Liver (tissue), 3 donors: ENCODE results near the gene PARVB.

ENCODE experiments used
- EGR1 ChIP-seq, 2 donors: IDR thresholded peaks; 2 replicates each; pipeline ENCODE4 v1.6.1; 2016 to 2018; ENCODE audit warnings: antibody characterized with exemption in 2 of 2, low read depth in 2 of 2
- GABPA ChIP-seq, 2 donors: IDR thresholded peaks in 1 of 2; conservative IDR thresholded peaks in 1 of 2; 2 replicates each; pipeline ENCODE4 v1.6.1; 2016; ENCODE audit warnings: antibody characterized with exemption in 2 of 2, mild to moderate bottlenecking in 1 of 2, moderate library complexity in 1 of 2
- JUND ChIP-seq, 2 donors: IDR thresholded peaks; 2 replicates each; pipeline ENCODE4 v1.6.1; 2016; ENCODE audit warnings: antibody characterized with exemption in 2 of 2
- RAD21 ChIP-seq, 2 donors: IDR thresholded peaks; 2 replicates each; pipeline ENCODE4 v1.6.1; 2016; ENCODE audit warnings: antibody characterized with exemption in 2 of 2, mild to moderate bottlenecking in 2 of 2
- SP1 ChIP-seq: IDR thresholded peaks from 2 replicates; pipeline ENCODE4 v1.6.1; 2018; ENCODE audit warnings: antibody characterized with exemption, mild to moderate bottlenecking
- TAF1 ChIP-seq: conservative IDR thresholded peaks from 2 replicates; pipeline ENCODE4 v1.6.1; 2016; ENCODE audit warnings: antibody characterized with exemption, mild to moderate bottlenecking
- YY1 ChIP-seq: IDR thresholded peaks from 2 replicates; pipeline ENCODE4 v1.6.1; 2016; ENCODE audit warnings: antibody characterized with exemption, mild to moderate bottlenecking
- TF ChIP-seq, protein P1 (sequence below): fragments of 150-350 bp; IDR thresholded peaks from 2 replicates; pipeline ENCODE4 v1.5.1; 2017; ENCODE audit warnings: improper control_type of control experiment, low read depth, low read length; ENCODE audit not compliant: missing input control
- TF ChIP-seq, protein P2 (sequence below): IDR thresholded peaks from 2 replicates; pipeline ENCODE4 v1.6.1; 2016; ENCODE audit warnings: antibody characterized with exemption
- TF ChIP-seq, protein P3 (sequence below): IDR thresholded peaks from 2 replicates; pipeline ENCODE4 v1.6.1; 2016; ENCODE audit warnings: antibody characterized with exemption
- TF ChIP-seq, protein P4 (sequence below): IDR thresholded peaks from 2 replicates; pipeline ENCODE4 v1.6.1; 2016; ENCODE audit warnings: antibody characterized with exemption, mild to moderate bottlenecking
- TF ChIP-seq, protein P5 (sequence below): IDR thresholded peaks from 2 replicates; pipeline ENCODE4 v1.6.1; 2016; ENCODE audit warnings: antibody characterized with exemption
- donor health status: healthy.
- donor health status: healthy.

DNA sequence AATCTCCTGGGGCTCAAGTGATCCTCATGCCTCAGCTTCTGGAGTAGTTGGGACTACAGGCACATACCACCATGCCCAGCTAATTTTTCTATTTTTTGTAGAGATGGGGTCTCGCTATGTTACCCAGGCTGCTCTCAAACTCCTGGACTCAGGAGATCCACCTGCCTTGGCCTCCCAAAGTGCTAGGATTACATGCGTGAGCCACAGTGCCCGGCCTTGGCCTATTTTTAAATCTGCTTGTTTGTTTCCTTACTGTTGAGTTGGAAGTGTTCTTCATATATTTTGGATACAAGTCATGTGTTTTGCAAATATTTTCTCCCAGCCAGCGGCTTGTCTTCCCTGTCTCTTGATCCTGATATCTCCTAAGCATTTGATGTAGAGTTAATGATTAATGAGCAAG lies 5.0 kb downstream of the PARVB start:
- TF ChIP-seq, protein P1, sequence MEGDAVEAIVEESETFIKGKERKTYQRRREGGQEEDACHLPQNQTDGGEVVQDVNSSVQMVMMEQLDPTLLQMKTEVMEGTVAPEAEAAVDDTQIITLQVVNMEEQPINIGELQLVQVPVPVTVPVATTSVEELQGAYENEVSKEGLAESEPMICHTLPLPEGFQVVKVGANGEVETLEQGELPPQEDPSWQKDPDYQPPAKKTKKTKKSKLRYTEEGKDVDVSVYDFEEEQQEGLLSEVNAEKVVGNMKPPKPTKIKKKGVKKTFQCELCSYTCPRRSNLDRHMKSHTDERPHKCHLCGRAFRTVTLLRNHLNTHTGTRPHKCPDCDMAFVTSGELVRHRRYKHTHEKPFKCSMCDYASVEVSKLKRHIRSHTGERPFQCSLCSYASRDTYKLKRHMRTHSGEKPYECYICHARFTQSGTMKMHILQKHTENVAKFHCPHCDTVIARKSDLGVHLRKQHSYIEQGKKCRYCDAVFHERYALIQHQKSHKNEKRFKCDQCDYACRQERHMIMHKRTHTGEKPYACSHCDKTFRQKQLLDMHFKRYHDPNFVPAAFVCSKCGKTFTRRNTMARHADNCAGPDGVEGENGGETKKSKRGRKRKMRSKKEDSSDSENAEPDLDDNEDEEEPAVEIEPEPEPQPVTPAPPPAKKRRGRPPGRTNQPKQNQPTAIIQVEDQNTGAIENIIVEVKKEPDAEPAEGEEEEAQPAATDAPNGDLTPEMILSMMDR = no peak
- TF ChIP-seq, protein P2, sequence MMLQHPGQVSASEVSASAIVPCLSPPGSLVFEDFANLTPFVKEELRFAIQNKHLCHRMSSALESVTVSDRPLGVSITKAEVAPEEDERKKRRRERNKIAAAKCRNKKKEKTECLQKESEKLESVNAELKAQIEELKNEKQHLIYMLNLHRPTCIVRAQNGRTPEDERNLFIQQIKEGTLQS = no peak
- TF ChIP-seq, protein P3, sequence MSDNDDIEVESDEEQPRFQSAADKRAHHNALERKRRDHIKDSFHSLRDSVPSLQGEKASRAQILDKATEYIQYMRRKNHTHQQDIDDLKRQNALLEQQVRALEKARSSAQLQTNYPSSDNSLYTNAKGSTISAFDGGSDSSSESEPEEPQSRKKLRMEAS = no peak
- TF ChIP-seq SP1 (no peak), GABPA (IDR thresholded peaks at IDR 0.05 in 1 of 2, conservative IDR thresholded peaks at IDR 0.05 in 1 of 2) (no peak), EGR1 (IDR thresholded peaks at IDR 0.05; ENCODE audit: low read depth in 2 of 2) (no peak), TAF1 (no peak), RAD21 (IDR thresholded peaks at IDR 0.05) (no peak), JUND (IDR thresholded peaks at IDR 0.05) (no peak), YY1 (no peak)
- TF ChIP-seq, protein P4, sequence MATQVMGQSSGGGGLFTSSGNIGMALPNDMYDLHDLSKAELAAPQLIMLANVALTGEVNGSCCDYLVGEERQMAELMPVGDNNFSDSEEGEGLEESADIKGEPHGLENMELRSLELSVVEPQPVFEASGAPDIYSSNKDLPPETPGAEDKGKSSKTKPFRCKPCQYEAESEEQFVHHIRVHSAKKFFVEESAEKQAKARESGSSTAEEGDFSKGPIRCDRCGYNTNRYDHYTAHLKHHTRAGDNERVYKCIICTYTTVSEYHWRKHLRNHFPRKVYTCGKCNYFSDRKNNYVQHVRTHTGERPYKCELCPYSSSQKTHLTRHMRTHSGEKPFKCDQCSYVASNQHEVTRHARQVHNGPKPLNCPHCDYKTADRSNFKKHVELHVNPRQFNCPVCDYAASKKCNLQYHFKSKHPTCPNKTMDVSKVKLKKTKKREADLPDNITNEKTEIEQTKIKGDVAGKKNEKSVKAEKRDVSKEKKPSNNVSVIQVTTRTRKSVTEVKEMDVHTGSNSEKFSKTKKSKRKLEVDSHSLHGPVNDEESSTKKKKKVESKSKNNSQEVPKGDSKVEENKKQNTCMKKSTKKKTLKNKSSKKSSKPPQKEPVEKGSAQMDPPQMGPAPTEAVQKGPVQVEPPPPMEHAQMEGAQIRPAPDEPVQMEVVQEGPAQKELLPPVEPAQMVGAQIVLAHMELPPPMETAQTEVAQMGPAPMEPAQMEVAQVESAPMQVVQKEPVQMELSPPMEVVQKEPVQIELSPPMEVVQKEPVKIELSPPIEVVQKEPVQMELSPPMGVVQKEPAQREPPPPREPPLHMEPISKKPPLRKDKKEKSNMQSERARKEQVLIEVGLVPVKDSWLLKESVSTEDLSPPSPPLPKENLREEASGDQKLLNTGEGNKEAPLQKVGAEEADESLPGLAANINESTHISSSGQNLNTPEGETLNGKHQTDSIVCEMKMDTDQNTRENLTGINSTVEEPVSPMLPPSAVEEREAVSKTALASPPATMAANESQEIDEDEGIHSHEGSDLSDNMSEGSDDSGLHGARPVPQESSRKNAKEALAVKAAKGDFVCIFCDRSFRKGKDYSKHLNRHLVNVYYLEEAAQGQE = no peak
- TF ChIP-seq, protein P5, sequence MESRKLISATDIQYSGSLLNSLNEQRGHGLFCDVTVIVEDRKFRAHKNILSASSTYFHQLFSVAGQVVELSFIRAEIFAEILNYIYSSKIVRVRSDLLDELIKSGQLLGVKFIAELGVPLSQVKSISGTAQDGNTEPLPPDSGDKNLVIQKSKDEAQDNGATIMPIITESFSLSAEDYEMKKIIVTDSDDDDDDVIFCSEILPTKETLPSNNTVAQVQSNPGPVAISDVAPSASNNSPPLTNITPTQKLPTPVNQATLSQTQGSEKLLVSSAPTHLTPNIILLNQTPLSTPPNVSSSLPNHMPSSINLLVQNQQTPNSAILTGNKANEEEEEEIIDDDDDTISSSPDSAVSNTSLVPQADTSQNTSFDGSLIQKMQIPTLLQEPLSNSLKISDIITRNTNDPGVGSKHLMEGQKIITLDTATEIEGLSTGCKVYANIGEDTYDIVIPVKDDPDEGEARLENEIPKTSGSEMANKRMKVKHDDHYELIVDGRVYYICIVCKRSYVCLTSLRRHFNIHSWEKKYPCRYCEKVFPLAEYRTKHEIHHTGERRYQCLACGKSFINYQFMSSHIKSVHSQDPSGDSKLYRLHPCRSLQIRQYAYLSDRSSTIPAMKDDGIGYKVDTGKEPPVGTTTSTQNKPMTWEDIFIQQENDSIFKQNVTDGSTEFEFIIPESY = no peak
